Measurements from ENCODE around the gene MAP2.

- TF ChIP-seq CTCF (IDR thresholded peaks at IDR 0.05), result no peak
- TF ChIP-seq EP300 (IDR thresholded peaks at IDR 0.05), result no peak
Observed at GRCh38 chr2:209526561-209526960, 102.7 kb downstream of the MAP2 start.

Measured in ovary (tissue), 3 donors.